ENCODE results near the gene EMILIN2.

Gene EMILIN2

DNA sequence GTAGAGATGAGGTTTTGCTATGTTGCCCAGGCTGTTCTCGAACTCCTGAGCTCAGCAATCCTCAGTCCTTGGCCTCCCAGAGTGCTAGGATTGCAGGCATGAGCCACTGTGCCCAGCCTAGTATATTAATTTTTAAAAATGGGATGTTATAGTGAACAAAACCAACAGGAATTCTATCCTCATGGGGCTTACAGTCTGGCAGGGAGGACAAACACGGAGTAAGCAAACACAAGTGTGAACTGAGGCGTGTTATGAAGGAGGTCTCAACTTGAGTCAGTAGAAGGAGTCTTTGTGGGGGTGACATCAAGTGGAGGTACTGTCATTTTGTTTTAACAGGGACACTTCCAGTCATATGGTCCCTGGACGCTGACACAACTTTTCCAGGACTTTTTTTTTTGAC, 33.1 kb downstream of the EMILIN2 start:
- DNase-seq: no peak

DNA sequence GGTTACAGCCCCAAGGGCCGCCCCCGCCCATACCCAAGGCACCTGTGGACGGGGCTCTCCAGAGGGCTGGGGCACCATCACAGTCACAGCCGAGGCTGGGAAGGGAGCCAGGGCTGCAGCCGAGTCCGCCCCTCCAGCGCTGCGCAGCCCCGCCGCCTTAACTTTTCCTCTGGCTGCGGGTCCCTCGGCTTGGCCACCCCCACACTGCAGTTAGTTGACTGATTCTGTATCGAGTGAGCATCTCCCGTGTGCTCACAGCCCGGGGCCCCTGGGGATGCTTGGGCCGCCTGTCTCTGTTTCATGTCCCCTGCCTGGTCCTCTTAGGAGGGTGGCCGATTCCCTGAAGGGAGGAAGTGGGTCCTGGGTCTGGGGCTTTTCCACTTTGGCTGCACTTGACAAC, 33.7 kb downstream of the EMILIN2 start:
- no peak for DNase-seq

DNA sequence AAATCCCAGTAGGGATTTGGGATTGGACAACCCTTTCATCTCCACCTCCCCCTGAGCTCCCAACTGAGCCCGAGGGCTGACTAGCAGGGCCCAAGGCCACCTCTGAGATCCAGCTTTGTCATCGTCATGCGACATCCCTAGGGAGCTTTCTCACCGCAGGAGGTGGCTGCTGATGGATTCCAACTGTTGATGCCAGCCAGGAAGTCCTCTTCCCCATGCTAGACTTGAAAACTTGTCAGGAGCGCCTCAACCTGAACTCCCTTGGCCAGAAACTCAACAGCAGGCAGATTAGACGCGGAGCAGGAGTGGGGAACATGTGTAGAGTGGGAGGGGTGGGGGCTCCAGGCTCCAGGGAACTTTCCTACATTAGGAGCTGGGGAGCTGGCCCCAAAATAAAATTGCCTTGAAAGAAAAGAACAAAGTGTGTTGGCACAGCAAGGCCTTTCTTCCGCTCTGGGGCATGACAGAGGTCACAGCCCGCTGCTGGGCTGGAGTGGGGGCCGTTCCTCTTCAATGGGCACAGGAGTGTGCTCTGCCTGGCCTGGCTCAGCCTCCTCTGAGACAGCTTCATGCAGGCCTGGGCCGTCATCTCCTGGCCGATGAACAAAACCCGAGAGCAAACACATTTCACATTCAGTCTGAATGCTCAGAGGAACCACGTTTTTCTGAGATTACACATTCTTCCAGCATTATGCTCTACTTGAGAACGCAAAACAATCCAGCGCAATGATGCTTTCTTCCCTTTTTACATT, 34.5 kb downstream of the EMILIN2 start:
- no peak for DNase-seq

DNA sequence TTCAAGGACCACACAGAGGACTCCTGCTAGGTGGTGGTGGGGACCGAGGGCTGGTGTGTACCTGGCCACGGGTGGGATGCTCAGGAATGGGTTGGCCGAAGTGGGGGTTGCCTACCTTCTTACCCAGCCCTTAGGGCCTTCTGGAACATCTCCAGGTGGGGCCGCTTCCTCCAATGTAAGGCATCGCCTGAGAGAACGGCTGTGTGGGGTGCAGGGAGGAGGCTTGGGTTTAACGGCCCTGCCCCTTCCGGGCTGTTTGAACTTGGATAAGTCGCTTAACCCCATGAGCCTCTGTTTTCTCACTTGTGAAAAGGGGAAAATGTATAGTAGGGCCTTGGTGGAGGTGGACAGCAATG, 35.0 kb downstream of the EMILIN2 start:
- no peak for DNase-seq

DNA sequence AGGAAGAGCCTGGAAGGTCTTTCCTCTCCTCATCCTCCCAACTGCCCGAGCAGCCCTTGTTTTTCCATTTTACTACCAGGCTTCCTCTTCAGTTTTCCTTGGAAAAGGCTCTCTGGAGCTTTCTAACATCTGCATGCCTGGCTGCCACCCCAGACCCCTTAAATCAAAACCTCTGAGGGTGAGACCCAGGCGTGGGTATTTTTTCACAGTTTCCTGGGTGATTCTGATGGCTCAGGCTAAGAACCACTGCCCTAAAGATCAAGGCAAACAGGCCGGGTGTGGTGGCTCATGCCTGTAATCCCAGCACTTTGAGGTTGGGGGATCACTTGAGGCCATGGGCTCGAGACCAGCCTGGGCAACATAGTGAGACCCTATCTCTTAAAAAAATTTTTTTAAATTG, 35.4 kb downstream of the EMILIN2 start:
- DNase-seq: no peak

DNA sequence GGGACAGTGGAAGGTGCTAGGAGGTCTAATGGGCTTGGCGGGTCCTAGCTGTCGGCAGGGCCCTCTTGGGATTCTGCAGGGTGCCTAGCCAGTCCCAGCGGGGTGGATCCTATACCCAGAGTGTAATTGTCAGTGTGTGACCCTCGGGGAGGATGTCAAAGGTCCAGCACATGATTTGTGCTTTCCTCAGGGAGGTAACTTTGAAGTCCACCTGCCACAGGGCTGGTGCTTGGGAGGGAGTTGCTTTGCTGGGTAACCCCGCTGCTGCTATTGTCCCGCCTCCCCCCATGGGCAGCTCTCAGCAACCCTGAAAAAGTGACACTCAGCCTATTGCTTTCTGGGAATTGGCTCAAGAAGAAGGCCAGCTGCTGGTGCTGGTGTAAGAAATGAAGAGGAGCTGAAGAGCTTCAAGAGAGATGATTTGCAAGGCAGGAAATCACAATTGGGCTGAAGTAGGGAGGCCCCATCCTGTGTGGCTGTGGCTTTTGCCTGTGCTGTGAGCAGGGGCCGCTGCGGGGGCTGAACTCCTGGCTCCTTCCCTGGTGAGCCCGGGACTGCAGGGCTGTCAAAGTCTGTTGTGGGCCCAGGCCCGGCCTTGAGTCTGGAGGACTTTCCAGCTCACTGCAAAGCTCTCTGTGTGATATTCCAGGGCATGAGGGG, 36.4 kb downstream of the EMILIN2 start:
- no peak for DNase-seq

DNA sequence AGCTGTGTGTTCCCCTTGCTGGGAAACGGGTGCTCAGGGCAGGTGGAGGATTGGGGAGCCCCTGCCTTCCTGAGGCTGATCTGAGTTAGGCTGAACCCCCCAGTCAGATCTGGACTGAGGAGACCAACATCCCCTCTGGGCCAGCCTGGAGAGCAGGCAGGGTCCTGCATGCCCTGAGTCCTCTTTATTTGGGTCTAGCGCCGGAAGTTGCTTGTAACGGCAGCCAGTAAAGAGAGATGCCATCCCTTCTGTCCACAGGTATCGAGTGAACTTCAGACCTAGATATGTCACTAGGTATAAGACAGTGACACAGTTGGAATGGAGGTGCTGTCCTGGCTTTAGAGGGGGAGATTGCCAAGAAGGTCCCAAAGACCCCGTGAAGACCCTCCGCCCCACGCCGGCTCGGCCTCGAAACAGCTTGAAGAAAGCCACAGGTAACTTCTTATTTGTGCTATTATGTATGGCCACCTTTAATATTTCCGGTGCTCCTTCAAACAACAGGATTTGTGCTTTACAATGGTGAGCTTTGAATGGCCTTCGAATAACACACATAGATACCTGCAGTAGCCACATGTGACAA, 38.0 kb downstream of the EMILIN2 start:
- no peak for DNase-seq

DNA sequence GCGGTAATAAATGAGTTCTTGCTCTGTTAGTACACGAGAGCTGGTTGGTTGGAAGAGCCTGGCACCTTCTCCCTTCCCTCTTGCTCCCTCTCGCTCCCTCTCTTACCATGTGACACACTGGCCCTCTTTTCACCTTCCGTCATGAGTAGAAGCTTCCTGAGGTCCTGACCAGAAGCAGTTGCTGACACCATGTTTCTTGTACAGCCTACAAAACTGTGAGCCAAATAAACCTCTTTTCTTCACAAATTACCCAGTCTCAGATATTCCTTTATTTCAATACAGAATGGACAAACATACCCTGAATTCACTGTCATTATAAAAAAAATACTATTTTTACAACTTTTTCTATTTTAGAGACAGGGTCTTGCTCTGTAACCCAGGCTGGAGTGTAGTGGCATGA, 40.7 kb downstream of the EMILIN2 start:
- no peak for DNase-seq

DNA sequence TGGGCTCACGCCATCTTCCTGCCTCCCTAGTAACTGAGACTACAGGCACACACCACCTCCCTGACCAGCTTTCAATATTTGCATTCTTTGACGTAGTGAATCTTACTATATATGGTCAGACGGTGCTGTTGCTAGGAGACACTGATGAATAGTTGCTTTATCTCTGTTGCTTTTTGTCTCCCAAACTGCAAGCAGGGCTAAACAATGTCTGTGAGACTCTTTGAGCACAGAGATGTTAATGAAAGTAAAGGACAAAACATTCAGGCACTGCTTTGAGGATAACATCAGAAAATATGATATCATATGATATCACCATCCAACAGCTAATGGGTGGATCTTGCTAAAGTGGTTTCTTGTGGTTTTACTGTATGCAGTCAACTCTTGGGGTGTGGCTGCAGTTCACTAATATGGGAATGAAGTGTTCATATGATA, 43.0 kb downstream of the EMILIN2 start:
- no peak for DNase-seq

DNA sequence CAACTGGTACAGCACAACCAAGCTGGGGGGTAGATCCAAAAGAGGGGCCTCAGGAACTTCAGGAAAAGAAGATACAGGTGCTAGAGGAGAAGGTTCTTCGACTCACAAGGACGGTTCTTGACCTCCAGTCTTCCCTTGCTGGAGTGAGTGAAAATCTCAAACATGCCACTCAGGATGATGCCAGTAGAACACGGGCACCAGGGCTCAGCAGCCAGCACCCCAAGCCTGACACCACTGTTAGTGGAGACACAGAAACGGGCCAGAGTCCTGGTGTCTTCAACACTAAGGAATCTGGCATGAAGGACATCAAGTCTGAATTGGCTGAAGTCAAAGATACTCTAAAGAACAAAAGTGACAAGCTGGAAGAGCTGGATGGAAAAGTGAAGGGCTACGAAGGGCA, 43.8 kb downstream of the EMILIN2 start:
- DNase-seq: no peak

DNA sequence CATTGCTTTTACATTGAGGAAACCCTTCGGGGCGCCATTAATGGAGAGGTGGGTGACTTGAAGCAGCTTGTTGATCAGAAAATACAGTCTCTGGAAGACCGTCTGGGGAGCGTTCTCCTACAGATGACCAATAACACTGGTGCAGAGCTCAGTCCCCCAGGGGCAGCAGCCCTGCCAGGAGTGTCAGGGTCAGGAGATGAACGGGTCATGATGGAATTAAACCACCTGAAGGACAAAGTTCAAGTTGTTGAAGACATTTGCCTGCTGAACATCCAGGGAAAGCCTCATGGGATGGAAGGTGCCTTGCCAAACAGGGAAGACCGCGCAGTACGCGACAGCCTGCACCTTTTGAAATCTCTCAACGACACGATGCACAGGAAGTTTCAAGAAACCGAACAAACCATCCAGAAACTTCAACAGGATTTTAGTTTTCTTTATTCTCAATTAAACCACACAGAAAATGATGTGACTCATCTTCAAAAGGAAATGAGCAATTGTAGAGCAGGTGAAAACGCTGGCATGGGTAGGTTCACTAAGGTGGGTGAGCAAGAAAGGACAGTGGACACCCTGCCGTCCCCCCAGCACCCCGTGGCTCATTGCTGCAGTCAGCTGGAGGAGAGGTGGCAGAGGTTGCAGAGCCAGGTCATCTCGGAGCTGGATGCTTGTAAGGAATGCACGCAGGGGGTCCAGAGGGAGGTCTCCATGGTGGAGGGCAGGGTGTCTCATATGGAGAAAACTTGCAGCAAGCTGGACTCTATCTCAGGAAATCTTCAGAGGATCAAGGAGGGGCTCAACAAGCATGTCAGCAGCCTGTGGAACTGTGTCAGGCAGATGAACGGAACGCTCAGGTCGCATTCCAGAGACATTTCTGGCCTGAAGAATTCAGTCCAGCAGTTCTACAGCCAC, 45.0 kb downstream of the EMILIN2 start:
- no peak for DNase-seq

DNA sequence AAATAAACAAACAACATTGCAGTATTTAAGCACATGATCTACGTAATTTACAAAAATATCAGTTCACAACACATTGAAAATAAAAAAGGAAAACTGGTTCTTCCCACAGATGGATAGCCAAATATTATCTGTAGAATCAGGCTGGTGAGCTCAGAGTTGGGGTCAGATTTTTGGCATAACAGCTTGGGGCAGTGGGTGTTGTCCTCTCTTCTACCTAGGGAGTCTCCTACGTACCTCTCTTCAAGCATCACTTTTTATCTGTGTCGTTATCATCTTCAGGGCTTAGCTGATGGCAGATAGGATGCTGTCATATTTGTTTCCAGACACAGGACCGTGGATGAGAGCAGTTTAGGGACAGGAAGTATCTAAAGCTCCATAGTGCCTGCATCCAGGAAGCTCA, 46.2 kb downstream of the EMILIN2 start:
- no peak for DNase-seq

DNA sequence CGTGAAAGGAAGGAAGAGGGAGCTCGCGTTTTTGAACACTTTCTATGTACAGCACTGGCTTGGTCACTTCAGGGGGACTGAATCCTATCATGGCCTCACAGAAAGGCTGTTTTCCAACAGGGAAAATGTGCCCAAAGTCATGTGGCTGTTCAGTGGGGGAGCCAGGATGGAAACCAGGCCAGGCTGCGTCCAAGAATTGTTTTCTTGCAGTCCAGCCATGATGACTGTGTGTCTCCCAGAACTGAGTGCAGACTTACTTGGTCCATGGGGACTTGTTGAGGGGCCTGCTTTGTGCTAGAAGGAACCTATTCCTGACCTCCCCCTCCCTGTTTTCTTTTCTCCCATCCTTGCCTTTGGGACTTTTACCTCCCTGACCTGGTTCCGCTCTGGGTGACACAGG, 46.9 kb downstream of the EMILIN2 start:
- no peak for DNase-seq

DNA sequence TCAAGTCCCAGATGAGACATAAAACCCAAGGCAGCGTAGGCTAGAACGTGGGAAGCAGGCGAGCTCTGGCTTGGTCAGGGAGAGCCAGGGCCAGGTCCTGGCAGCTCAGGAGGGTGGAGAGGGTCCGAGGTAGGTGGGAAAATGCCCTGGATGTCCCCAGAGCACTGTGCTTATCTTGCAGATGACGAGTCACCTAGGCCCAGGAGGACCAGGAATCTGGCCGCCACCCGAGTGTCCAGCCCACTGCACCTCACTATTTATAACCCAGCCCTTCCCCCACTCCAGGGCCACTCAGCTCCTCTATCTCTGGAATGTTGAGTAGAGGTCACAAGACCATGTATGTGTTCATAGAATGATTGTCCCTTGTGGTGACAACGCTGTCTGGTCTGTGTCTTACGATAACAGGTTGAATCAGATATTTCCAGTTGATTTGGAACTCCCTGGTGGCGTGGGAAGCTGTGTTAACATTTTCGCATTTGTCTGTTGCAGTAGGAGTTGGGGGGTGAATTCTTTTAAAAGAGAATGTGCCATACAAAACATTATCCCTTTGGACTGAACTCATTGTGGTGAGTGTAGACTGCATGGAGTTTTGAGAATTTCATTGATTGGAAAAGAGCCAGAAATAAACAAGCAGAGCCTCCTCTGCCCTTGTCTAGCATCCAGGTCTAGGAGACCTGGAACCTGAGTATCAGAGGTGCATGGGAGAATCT, 47.5 kb downstream of the EMILIN2 start:
- no peak for DNase-seq

DNA sequence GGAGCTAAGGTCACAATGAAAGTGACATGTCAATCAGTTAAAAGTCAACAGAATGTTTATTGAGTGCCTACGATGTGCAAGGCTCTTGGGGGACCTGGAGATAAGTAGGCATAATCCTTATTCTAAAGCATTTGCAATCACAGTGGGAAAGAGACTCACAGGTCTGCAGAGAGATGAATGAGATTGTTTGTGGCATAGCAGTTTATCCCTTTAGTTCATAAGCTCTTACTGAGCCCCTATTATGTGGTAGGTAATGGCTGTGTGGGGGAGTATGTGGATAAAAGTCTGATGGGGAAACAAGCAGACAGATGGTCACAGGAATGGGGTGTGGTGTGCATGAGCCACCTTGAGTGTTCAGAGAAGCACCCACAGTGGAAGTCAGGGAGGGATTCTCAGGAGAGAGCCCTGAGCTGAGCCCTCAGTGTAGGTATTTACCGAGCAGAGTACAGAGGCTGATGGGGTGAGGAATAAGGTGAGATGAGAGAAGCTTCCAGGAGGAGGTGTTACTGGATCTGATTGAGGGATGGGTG, 48.1 kb downstream of the EMILIN2 start:
- DNase-seq: no peak

DNA sequence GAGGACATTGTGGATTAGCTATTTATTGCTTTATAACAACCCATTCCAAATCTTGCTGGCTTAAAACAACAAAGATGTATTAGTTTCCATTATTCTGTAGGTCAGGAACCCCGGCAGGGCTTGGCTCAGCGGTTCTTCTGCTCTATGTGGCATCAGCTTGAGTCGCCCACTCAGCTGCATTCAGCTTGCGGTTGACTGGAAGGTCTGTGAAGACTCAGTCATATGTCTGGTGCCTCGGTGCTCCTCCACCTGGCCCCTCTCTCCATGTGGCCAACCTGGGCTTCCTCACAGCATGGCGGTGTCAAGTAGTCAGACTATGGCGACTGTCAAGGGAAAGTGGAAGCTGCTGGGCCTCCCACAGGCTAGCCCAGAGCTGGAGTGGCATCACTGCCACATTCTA, 48.6 kb downstream of the EMILIN2 start:
- no peak for DNase-seq

DNA sequence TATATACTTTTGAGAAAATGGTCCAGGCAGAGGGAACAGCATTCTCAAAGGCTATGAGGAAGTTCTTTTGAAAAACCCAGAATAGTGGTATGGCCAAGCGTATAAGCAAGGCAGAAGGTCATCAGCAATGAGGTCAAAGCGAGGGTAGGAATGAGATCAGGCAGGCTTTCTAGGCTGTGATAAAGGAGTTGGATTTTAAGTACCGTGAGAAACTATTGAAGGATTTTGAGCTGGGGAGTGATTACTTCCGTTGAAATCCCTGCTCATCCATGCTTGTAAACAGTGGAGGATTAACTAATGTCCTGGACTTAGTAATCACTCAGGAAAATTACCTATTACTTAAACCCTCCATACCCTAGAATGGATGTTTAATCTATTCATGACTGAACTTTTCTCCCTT, 50.2 kb downstream of the EMILIN2 start:
- DNase-seq: no peak

DNA sequence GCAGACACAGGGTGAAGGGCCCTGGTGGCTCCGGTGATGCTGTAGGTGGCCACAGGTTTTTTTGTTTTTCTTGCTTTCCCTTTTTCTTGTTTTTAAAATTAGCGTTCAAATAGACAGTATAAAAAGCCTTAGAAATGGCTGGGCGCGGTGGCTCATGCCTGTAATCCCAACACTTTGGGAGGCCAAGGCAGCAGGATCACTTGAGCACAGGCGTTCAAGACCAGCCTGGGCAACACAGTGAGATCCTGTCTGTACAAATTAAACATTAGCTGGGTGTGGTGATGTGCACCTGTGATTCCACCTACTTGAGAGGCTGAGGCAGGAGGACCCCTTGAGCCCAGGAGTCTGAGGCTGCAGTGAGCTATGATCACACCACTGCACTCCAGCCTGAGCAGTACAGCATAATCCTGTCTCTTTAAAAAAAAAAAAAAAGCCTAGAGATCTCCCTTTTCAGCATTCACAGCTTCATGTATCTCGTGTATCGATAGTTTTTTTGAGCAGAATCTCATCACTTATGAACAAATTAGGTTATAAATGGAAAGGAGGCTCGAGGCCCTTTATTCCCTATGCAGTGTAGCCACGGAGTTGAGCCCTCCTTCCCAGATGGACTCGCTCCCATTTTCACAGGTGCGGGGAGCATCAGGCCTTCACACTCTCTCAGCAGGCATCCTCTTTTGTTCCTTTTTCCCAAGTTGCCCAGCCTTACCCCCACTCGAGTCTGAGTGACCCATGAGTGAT, 50.8 kb downstream of the EMILIN2 start:
- no peak for DNase-seq

DNA sequence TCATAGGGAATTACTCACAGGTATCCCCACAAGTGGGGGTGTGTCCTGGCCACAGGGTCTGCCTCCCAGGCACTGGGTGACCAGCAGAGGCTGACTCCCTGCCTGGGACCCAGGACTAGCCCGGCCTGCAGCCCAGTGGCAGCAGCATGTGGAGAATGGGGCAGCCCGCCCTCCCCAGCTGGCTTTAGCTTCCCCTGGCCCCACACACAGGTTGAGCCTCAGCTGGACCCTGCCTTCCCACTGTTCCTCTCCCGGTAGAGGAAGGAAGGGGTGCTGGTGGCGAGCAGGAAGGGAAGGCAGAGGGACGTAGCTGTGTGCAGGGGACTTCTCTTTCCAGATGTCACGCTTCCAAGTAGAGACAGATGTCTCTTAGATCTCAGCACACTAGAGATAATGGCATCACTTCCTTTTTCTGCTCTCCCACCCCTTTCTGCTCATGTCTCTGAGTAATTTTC, 51.4 kb downstream of the EMILIN2 start:
- no peak for DNase-seq

DNA sequence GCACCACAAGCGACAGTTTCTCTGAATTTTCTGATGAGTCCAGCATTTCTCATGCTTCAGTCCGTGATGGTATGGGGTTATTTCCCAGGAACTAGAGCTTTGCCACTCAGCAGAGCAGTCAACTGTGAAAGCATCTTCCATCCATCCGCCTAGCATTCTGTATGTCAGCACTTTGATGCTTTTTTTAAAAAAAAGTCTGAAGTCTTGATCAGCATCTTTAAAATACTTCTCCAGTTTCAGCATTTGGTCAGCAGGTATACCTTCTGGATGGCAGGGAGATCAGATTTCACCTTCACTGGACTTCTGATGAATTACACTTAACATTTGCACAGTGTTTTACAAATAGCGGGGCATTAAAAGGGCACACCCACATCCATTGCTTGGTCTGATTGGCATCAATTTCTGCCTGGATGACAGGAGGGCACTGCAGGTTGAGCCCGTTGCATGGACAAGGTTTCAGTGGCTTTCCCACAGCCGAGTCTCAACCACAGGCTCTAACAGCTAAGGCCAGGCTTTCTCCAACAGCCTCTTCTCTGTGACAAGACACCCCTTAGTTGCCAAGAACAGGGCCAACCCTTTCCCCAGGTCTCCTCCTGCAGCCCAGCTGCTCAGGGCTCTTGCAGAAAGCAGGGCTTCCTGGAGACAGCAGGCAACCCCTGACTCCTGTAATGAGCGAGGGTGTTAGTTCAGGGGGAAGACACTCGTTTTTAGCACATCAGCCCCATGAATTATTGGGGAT, 54.0 kb downstream of the EMILIN2 start:
- DNase-seq: no peak

DNA sequence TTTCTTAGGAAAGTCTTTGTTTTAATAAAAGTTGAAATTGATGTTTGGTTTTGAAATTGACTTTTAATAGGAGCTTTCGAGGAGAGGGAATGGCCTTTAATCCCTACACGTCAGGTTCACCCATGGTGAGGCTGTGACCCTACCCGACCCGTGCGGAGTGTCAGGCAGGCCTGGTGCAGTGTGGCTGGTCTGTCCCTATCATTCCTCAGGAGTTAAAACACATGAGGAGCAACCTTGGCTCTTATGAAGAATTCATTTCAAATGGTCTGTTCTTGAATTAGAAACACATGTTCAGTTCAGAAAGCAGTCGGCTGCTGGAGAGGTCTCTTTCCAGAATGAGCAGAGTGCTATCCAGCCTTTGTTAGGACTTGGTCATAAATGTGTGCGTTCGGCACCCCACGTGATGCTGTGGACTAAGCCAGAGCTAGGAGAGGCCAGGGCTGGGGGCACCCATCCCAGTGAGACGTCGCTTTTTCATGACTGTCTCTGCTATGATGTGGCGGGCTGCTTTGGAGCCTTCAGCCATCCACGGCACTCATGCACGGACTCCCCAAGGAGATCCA, 54.7 kb downstream of the EMILIN2 start:
- no peak for DNase-seq
